Glomerular visceral epithelial cell (primary cell): ENCODE results near the gene TOMM40L.
"Not testable (repeated sequence)": the region's sequence is repeated elsewhere in the genome, so short reads cannot be mapped to it uniquely, and the experiment has no call there.

Source experiments
- DNase-seq: peaks from one replicate; pipeline ENCODE4 v3.0.0-alpha.2; 2016; ENCODE audit errors: extremely low spot score

TOMM40L gene

GRCh38 chr1:161255955-161256520 is 30.2 kb downstream of the TOMM40L start:
- DNase-seq = not testable (repeated sequence)

DNA sequence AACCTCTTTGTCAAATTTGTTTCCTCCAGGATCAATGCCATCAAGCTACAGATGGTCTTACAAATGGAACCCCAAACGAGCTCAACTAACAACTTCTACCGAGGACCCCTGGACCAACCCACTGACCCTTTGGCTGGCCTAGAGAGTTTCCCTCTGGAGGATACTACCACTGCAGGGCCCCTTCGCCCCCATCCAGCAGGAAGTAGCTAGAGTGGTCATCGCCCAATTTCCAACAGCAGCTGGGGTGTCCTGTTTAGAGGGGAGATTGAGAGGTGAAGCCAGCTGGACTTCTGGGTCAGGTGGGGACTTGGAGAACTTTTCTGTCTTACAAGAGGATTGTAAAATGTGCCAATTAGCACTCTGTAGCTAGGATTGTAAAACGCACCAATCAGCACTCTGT is 31.2 kb downstream of the TOMM40L start:
- not testable (repeated sequence) for DNase-seq

GRCh38 chr1:161258439-161259344 is 32.8 kb downstream of the TOMM40L start, which contains the start of gene PCP4L1:
Gene PCP4L1 (plus strand): TSS chr1:161258745. CDS start chr1:161258975, 230 bp downstream.
- peak; percentile 36 for DNase-seq

- DNase-seq = no peak
Observed at GRCh38 chr1:161259345-161259702, 33.5 kb downstream of the TOMM40L start.

- DNase-seq = no peak
Observed at GRCh38 chr1:161259765-161260164, 33.9 kb downstream of the TOMM40L start.

DNA sequence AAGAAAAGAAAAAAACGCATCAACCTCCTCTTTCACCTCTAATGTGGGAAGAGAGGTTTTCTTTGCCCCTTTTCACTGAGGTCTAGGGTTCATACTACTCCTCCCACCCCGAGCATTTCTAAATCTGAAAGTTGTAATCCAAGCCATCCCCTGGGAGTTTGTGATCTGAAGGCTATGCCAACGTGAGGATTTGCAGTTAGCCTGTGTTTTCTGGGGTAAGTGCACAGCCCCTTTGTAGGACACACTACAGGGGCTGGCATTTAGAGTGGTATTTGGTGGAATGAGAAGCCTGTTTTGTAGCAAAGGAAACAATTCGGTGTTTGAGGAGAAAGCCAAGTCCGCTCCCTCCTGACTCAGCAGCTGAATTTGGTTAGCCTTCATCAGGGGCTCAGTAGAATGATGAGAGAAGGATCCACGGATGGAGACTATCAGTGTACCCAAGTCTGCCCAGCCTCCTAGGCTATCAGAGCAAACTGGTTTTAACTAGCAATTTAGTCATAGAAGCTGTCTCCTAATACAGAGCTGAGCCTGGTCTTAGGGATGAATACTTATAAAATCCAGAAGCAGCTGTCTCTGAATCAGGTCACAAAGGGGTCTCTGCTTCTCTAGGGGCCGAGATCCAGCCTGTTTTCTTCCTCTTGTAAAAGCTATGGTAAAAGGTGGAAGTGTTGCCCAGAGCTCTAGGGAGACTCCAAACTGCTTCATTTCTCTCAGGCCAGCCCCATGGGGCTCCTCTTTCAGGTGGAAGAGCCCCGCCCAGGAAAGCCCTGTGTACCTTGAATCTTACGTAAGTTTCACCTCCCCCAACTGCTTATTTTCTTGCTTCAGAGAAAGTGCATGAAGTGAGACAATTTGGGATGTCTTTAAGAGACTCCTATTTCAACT is 34.8 kb downstream of the TOMM40L start:
- no peak for DNase-seq

- peak; percentile 23 for DNase-seq
Observed at GRCh38 chr1:161261261-161262235, 35.7 kb downstream of the TOMM40L start.

- DNase-seq = peak; percentile 37
Observed at GRCh38 chr1:161265305-161265704, 39.4 kb downstream of the TOMM40L start.

GRCh38 chr1:161266202-161266601 is 40.3 kb downstream of the TOMM40L start:
- peak; percentile 63 for DNase-seq

DNA sequence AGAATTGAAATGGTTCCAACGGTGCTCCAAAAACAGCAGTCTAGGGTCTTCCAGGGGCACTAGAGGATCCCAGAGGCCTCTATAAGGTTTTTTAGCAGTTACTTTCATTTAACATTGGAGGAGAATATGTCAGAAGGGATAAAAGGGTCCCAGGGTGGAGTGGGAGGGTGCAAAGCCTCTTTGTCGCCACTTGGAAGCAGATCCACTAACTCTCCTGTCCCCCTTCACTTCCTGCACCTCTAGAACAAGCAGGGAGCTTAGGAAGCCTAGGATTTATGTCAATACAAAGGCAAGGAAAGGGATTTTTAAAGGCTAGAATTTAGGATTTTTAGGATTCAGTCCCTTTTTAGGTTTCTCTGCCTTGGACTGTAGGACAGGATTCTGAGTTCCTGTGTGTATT is 41.0 kb downstream of the TOMM40L start:
- no peak for DNase-seq

DNA sequence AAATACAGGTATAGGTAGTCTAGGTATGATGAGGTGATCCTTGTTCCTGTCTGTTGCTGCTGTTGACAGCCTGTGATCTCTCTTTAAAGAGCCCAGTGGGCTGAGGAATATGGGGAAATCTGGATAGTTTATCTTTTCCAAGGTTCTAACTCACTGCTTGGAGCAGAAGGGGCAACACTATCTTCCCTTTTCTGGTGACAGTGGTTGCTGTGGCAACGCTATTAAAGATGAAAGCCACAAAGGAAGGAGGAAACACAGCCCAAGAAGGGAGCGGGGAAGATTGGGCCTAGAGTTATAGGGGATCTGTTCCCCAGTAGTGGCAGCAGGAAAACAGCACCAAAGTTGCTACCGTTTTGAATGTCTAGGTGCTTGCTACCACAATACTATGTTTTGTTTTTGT is 41.5 kb downstream of the TOMM40L start:
- DNase-seq = no peak

- no peak for DNase-seq
Observed at GRCh38 chr1:161273402-161273801, 47.5 kb downstream of the TOMM40L start.

- no peak for DNase-seq
Observed at GRCh38 chr1:161274874-161275273, 49.0 kb downstream of the TOMM40L start.
